WTC11 (cell line): Measurements from ENCODE around the gene KDM4C. TPM values are rescaled to one million over a fixed set of nuclear protein-coding genes. Genes with fewer than 3 reads are reported as not detected.

Experiments used
- ATAC-seq: fragments of 200-7000 bp; cut with Tn5 transposase; 2 replicates; pipeline ENCODE4 v1.10.0; 2021; ENCODE audit warnings: mild to moderate bottlenecking, moderate library complexity
- CTCF ChIA-PET: fragments of 300-600 bp; sonication (Branson Sonifier 250); formaldehyde crosslinking; loops from one replicate; lab custom pipeline; 2021; ENCODE audit warnings: antibody characterized with exemption; lab: Charles Lee
- POLR2A ChIA-PET: fragments of 350-600 bp; sonication (Branson Sonifier 250); formaldehyde crosslinking; loops from one replicate; lab custom pipeline; 2021; ENCODE audit warnings: antibody characterized with exemption; lab: Charles Lee
- DNase-seq: peaks from one replicate; pipeline ENCODE4 v3.0.0; 2021; ENCODE audit warnings: low spot score
- H3K27ac Mint-ChIP-seq: 2 replicates; pipeline ENCODE4 v1.8.0; 2021; ENCODE audit warnings: mixed read lengths
- H3K27me3 Mint-ChIP-seq: 2 replicates; pipeline ENCODE4 v1.8.0; 2021; ENCODE audit warnings: low read depth, mild to moderate bottlenecking, moderate library complexity, mixed read lengths
- H3K36me3 Mint-ChIP-seq: 2 replicates; pipeline ENCODE4 v1.8.0; 2021; ENCODE audit warnings: mixed read lengths
- H3K4me1 Mint-ChIP-seq: 2 replicates; pipeline ENCODE4 v1.8.0; 2022; ENCODE audit warnings: mixed read lengths
- H3K4me3 Mint-ChIP-seq: 2 replicates; pipeline ENCODE4 v1.8.0; 2021; ENCODE audit warnings: mild to moderate bottlenecking, moderate library complexity, mixed read lengths
- H3K9me3 Mint-ChIP-seq: 2 replicates; pipeline ENCODE4 v1.8.0; 2021; ENCODE audit warnings: mixed read lengths
- CBFB ChIP-seq: sonication (generic); formaldehyde crosslinking; IDR thresholded peaks from 2 replicates; pipeline ENCODE4 v1.8.1; 2022; ENCODE audit warnings: mild to moderate bottlenecking, low read depth, missing genetic modification reagents
- FOXP1 ChIP-seq: sonication (generic); formaldehyde crosslinking; IDR thresholded peaks from 2 replicates; pipeline ENCODE4 v1.8.0; 2022; ENCODE audit warnings: missing genetic modification reagents, mild to moderate bottlenecking, moderate library complexity, borderline replicate concordance
- JUN ChIP-seq: sonication (generic); formaldehyde crosslinking; IDR thresholded peaks from 2 replicates; pipeline ENCODE4 v1.8.0; 2023; ENCODE audit warnings: mild to moderate bottlenecking, missing genetic modification reagents
- PRRX2 ChIP-seq: fragments of 250-450 bp; sonication (Bioruptor Pico); IDR thresholded peaks from 2 replicates; pipeline ENCODE4 v1.8.0; 2021; ENCODE audit warnings: mild to moderate bottlenecking
- TCF7 ChIP-seq: sonication (generic); formaldehyde crosslinking; IDR thresholded peaks from 2 replicates; pipeline ENCODE4 v1.8.0; 2022; ENCODE audit warnings: mild to moderate bottlenecking, low read depth, missing genetic modification reagents, moderate library complexity
- ZBTB21 ChIP-seq: sonication (generic); formaldehyde crosslinking; IDR thresholded peaks from 2 replicates; pipeline ENCODE4 v1.8.1; 2023; ENCODE audit warnings: mild to moderate bottlenecking, missing genetic modification reagents, borderline replicate concordance
- ZNF121 ChIP-seq: sonication (generic); formaldehyde crosslinking; IDR thresholded peaks from 2 replicates; pipeline ENCODE4 v1.8.0; 2023; ENCODE audit warnings: missing genetic modification reagents
- ZNF219 ChIP-seq: sonication (generic); formaldehyde crosslinking; IDR thresholded peaks from 2 replicates; pipeline ENCODE4 v1.8.0; 2023; ENCODE audit warnings: missing genetic modification reagents, mild to moderate bottlenecking, borderline replicate concordance
- ZNF232 ChIP-seq: sonication (generic); formaldehyde crosslinking; IDR thresholded peaks from 2 replicates; pipeline ENCODE4 v1.8.0; 2022; ENCODE audit warnings: mild to moderate bottlenecking, missing genetic modification reagents
- total RNA-seq: library from RNA; stranded (reverse); gene quantifications from 3 replicates; pipeline ENCODE4 v1.2.3, GENCODE V29; 2021
- TF ChIP-seq, protein P1 (sequence below): sonication (generic); formaldehyde crosslinking; IDR thresholded peaks from 2 replicates; pipeline ENCODE4 v1.8.1; 2022; ENCODE audit warnings: low read depth, mild to moderate bottlenecking, moderate library complexity, missing genetic modification reagents, borderline replicate concordance
- TF ChIP-seq, protein P2 (sequence below): sonication (generic); formaldehyde crosslinking; conservative IDR thresholded peaks from 2 replicates; pipeline ENCODE4 v1.8.1; 2023; ENCODE audit warnings: mild to moderate bottlenecking, low read depth, missing genetic modification reagents, moderate library complexity
- TF ChIP-seq, protein P3 (sequence below): sonication (generic); formaldehyde crosslinking; IDR thresholded peaks from 2 replicates; pipeline ENCODE4 v1.8.1; 2022; ENCODE audit warnings: mild to moderate bottlenecking, moderate library complexity, missing genetic modification reagents
- TF ChIP-seq, protein P4 (sequence below): sonication (generic); formaldehyde crosslinking; IDR thresholded peaks from 2 replicates; pipeline ENCODE4 v1.8.0; 2023; ENCODE audit warnings: missing genetic modification reagents, mild to moderate bottlenecking, borderline replicate concordance
- TF ChIP-seq, protein P5 (sequence below): sonication (generic); formaldehyde crosslinking; IDR thresholded peaks from 2 replicates; pipeline ENCODE4 v1.8.1; 2023; ENCODE audit warnings: mild to moderate bottlenecking, missing genetic modification reagents

Gene KDM4C
- total RNA-seq, 1 experiment from 2014 or later = 29.2 TPM

DNA sequence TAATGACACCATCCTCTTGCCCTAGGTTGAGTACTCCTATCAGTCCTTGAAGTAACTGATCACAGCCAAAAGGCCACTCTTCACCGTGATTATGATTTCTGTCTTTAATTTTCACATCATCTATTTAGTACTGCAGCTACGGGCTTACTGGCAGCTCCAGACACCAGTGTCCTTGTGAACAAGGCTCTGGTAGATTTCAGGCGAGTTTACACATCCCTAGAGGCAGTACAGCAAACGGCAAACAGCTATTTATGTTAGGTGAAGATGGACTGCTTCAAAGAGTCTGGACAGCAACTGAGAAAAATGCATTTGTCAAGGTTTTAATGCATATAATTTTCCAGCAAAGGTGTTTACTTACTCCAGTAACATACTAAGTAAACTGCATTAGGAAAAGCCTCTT, 396.9 kb downstream of the KDM4C start:
- POLR2A ChIA-PET = no interaction called here
- 0 out of 2 replicates have a peak, but pooled peaks cover 4% of the 10 kb centered on the region for H3K9me3 Mint-ChIP-seq
- H3K4me1 Mint-ChIP-seq = no peaks in the 10 kb centered on the region
- CTCF ChIA-PET = no interaction called here
- peaks cover 4% of the 10 kb centered on the region for H3K36me3 Mint-ChIP-seq
- H3K27ac Mint-ChIP-seq = no peak overlapping the region
- no peak for DNase-seq
- no peak for ATAC-seq
- no peak overlapping the region for H3K4me3 Mint-ChIP-seq
- no peaks in the 10 kb centered on the region for H3K27me3 Mint-ChIP-seq
- TF ChIP-seq, protein P1, sequence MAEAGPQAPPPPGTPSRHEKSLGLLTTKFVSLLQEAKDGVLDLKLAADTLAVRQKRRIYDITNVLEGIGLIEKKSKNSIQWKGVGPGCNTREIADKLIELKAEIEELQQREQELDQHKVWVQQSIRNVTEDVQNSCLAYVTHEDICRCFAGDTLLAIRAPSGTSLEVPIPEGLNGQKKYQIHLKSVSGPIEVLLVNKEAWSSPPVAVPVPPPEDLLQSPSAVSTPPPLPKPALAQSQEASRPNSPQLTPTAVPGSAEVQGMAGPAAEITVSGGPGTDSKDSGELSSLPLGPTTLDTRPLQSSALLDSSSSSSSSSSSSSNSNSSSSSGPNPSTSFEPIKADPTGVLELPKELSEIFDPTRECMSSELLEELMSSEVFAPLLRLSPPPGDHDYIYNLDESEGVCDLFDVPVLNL = no peak
- no peak for TF ChIP-seq PRRX2 (CRISPR knock-in tag)
- TF ChIP-seq, protein P2, sequence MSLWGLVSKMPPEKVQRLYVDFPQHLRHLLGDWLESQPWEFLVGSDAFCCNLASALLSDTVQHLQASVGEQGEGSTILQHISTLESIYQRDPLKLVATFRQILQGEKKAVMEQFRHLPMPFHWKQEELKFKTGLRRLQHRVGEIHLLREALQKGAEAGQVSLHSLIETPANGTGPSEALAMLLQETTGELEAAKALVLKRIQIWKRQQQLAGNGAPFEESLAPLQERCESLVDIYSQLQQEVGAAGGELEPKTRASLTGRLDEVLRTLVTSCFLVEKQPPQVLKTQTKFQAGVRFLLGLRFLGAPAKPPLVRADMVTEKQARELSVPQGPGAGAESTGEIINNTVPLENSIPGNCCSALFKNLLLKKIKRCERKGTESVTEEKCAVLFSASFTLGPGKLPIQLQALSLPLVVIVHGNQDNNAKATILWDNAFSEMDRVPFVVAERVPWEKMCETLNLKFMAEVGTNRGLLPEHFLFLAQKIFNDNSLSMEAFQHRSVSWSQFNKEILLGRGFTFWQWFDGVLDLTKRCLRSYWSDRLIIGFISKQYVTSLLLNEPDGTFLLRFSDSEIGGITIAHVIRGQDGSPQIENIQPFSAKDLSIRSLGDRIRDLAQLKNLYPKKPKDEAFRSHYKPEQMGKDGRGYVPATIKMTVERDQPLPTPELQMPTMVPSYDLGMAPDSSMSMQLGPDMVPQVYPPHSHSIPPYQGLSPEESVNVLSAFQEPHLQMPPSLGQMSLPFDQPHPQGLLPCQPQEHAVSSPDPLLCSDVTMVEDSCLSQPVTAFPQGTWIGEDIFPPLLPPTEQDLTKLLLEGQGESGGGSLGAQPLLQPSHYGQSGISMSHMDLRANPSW = no peak
- no peak for TF ChIP-seq ZBTB21 (CRISPR knock-in tag)
- TF ChIP-seq, protein P3, sequence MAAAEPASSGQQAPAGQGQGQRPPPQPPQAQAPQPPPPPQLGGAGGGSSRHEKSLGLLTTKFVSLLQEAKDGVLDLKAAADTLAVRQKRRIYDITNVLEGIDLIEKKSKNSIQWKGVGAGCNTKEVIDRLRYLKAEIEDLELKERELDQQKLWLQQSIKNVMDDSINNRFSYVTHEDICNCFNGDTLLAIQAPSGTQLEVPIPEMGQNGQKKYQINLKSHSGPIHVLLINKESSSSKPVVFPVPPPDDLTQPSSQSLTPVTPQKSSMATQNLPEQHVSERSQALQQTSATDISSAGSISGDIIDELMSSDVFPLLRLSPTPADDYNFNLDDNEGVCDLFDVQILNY (CRISPR knock-in tag) = no peak
- no peak for TF ChIP-seq TCF7
- TF ChIP-seq, protein P4, sequence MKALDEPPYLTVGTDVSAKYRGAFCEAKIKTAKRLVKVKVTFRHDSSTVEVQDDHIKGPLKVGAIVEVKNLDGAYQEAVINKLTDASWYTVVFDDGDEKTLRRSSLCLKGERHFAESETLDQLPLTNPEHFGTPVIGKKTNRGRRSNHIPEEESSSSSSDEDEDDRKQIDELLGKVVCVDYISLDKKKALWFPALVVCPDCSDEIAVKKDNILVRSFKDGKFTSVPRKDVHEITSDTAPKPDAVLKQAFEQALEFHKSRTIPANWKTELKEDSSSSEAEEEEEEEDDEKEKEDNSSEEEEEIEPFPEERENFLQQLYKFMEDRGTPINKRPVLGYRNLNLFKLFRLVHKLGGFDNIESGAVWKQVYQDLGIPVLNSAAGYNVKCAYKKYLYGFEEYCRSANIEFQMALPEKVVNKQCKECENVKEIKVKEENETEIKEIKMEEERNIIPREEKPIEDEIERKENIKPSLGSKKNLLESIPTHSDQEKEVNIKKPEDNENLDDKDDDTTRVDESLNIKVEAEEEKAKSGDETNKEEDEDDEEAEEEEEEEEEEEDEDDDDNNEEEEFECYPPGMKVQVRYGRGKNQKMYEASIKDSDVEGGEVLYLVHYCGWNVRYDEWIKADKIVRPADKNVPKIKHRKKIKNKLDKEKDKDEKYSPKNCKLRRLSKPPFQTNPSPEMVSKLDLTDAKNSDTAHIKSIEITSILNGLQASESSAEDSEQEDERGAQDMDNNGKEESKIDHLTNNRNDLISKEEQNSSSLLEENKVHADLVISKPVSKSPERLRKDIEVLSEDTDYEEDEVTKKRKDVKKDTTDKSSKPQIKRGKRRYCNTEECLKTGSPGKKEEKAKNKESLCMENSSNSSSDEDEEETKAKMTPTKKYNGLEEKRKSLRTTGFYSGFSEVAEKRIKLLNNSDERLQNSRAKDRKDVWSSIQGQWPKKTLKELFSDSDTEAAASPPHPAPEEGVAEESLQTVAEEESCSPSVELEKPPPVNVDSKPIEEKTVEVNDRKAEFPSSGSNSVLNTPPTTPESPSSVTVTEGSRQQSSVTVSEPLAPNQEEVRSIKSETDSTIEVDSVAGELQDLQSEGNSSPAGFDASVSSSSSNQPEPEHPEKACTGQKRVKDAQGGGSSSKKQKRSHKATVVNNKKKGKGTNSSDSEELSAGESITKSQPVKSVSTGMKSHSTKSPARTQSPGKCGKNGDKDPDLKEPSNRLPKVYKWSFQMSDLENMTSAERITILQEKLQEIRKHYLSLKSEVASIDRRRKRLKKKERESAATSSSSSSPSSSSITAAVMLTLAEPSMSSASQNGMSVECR = no peak

DNA sequence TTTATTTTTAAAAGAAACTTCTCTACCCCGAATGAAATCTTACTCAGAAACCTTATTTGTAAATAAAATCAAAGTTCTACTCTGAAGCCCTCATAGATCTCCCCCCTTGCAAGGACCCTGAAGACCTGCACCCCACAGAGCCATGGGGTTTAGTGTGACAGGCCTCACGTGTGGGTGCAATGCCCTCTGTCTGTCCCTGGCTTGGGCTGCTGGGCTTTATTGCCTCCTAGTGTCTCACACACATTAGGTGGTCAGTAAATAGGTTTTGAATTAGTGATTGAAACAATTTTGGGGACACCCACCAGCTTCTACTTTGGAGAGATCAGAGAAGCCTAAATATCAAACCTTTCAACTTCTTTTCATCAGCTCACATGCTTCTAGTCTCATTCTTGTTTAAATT, 403.7 kb downstream of the KDM4C start:
- POLR2A ChIA-PET = no interaction called here
- DNase-seq = no peak
- Mint-ChIP-seq H3K27me3 (no peaks in the 10 kb centered on the region), H3K9me3 (no peaks in the 10 kb centered on the region), H3K27ac (no peak overlapping the region), H3K36me3 (peaks cover 6% of the 10 kb centered on the region; the same call in 1 of the 2 replicates), H3K4me3 (no peak overlapping the region), H3K4me1 (peaks cover 12% of the 10 kb centered on the region)
- TF ChIP-seq ZNF219 (CRISPR knock-in tag) (no peak), JUN (CRISPR knock-in tag) (no peak), ZNF232 (no peak), ZNF121 (no peak), CBFB (CRISPR knock-in tag) (no peak), FOXP1 (CRISPR knock-in tag) (no peak)
- TF ChIP-seq, protein P5, sequence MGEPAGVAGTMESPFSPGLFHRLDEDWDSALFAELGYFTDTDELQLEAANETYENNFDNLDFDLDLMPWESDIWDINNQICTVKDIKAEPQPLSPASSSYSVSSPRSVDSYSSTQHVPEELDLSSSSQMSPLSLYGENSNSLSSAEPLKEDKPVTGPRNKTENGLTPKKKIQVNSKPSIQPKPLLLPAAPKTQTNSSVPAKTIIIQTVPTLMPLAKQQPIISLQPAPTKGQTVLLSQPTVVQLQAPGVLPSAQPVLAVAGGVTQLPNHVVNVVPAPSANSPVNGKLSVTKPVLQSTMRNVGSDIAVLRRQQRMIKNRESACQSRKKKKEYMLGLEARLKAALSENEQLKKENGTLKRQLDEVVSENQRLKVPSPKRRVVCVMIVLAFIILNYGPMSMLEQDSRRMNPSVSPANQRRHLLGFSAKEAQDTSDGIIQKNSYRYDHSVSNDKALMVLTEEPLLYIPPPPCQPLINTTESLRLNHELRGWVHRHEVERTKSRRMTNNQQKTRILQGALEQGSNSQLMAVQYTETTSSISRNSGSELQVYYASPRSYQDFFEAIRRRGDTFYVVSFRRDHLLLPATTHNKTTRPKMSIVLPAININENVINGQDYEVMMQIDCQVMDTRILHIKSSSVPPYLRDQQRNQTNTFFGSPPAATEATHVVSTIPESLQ = no peak
- CTCF ChIA-PET = no interaction called here
- no peak for ATAC-seq
